Measurements from ENCODE around the gene MTARC1.
A peak's percentile ranks its signal among the peaks of the same experiment; 100 is the strongest.

Gene MTARC1

GRCh38 chr1:220770245-220770913 is 16.3 kb upstream of the MTARC1 start:
- DNase-seq (ENCODE audit: low read depth): no peak

- no peak for DNase-seq (ENCODE audit: low read depth)
These were observed 13.9 kb upstream of the MTARC1 start for GRCh38 chr1:220772846-220773245.

GRCh38 chr1:220775240-220775853 is 11.4 kb upstream of the MTARC1 start:
- peak; percentile 14 for DNase-seq (ENCODE audit: low read depth)

DNA sequence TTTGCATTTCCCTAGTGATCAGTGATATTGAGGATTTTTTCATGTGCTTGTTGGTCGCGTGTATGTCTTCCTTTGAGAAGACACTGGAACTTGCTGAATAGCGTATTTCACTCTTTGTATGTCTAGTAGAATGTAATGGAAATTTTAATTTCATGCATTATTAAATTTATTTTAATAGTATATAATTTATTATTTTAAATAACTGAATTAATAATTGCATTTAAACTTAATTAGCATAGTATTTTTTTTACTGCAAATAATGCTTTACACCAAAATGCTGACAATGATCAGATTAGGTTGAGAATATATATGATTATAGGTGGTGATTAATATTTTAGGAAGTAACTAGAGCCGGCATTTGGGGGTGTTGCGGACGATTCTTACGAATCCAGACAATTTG is 10.5 kb upstream of the MTARC1 start:
- DNase-seq (ENCODE audit: low read depth): no peak

DNA sequence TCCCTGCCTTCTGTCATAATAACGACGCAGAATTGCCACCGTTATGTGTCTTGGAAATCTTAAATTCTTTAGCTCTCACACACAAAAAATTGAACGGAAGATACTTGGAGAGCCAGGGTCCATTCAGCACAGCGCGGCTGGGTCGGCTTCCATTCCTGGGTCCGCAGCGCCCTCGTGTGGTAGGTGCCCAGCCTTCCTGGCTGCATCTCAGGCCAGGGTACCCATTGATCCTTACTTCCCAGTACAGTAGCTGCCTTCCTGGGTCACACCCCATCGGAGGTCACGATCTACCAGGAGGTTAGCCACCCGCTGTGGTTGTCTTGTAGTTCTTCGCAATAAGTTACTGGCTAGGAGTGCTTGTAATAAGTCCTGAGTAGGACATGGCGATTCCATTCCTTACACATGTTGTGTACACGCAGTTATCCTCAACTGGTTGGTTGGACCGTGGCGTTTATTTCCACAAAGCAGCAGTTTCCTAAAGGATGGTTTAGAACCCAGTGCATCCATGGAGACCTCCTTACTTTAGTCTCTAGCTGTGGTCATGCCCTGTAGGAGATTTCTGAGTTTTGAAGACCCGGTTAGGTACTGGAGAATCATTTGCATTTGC is 9.9 kb upstream of the MTARC1 start:
- peak; percentile 64 for DNase-seq (ENCODE audit: low read depth)

DNA sequence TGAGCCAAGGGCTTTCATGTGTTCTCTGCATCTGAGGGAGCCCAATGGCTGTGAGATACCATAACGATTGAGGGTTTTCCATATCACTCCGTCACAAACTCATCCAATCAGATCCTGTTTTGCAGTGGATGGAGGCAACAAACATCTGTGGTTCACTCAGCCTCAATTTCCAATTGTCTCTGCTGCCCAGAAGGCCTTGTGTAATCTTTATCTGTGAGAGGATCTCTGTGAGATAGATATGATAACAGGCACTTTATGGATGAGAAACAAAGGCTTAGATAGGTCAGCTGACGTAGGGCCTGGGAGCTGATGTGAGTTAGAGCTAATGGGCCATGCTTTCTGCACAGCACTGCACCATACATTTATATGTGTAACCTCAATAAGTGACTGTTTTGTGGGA is 3.3 kb upstream of the MTARC1 start:
- no peak for DNase-seq (ENCODE audit: low read depth)

GRCh38 chr1:220784751-220785150 is 2.0 kb upstream of the MTARC1 start:
- DNase-seq (ENCODE audit: low read depth): no peak

DNA sequence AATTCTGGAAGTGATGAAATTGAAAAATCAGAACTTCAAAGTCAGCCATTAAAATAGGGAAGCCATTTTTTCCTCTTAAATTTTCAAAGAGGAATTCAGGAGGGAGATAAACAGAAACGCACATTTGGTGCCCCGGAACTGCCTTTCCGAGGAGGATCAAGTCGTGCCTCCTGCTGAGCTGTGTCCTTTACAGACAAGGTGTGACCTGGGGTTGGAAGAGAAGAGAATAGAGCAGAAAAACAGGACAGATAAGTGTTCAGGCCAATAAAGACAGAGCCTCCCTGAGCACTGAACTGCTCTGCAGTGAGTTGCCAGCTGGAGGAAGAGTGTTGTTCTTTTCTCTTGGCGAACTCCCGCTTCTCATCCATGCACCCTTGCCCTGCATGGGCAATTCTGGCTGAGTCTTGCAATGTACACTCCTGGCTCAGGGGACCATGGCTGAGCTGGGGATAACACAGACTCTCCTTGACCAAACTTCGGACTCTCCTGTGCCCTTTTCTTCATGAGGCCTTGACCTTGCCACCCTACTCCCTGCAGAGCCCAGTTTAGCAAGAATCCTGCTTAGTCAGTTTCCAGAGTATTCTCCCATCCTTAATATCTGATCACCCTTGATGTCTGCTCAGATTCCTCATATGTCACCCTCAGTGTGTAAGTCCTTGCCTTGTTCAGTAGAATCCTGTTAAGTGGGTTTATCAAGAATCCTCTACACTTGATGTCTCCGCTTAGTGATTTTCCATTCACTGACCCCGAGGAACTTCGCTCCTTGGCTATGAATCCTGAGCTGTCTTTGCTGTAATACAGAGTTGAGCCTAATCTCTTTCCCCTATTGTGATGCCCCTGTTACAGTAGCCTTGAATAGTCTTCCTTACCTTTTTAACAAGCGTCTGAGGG is 1.3 kb upstream of the MTARC1 start:
- no peak for DNase-seq (ENCODE audit: low read depth)

GRCh38 chr1:220786057-220786336 is 716 bp upstream of the MTARC1 start:
- peak; percentile 18 for DNase-seq (ENCODE audit: low read depth)

DNA sequence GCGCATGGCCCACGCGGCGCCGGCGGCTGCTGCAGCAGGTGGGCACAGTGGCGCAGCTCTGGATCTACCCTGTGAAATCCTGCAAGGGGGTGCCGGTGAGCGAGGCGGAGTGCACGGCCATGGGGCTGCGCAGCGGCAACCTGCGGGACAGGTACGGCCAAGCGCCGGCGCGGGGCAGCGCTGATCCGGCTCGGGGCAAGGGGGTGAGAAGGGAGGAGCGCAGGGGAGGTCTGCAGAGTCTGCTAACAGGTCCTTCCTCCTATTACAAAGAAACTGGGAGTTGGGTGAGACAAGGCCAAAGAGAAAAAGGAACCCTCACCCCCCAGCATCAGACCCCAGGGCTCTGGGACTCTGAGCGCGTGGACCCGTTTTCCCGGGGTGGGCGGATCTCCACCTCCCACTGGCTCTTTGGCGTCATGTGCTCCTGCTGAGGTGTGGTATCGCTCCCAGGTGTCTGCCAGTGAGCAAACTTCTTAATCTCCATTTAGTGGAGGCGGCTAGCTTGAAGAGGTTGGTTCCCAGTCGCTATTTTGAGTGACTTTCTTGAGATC is 431 bp downstream of the MTARC1 start:
- no peak for DNase-seq (ENCODE audit: low read depth)

- no peak for DNase-seq (ENCODE audit: low read depth)
These were observed 2.2 kb downstream of the MTARC1 start for GRCh38 chr1:220788900-220789299.

DNA sequence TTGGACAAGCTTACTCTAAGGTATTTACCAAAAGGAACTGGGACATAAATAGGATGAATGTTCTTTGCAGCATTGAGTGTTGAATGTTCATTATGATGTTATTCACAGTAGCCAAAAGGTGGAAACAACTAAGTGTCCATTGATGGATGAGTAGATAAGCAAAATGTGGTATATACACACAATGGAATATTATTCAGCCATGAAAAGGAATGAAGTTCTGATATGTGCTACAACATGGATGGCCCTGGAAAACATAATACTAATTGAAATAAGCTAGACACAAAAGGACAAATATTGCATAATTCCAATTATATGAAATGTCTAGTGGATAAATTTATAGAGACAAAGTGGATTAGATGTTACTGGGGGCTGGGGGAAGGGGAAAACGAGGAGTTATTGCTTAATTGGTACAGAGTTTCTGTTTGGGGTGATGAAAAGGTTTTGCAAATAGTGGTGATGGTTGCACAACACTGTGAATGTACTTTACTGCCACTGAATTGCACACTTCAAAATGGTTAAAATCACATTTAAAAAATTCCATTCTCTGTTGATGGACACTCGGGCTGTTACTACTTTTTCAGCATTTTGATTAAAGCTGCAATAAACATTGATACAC is 2.9 kb downstream of the MTARC1 start:
- peak; percentile 37 for DNase-seq (ENCODE audit: low read depth)

- DNase-seq (ENCODE audit: low read depth): no peak
These were observed 4.6 kb downstream of the MTARC1 start for GRCh38 chr1:220791285-220791684.

GRCh38 chr1:220791956-220792355 is 5.2 kb downstream of the MTARC1 start:
- peak; percentile 31 for DNase-seq (ENCODE audit: low read depth)

DNA sequence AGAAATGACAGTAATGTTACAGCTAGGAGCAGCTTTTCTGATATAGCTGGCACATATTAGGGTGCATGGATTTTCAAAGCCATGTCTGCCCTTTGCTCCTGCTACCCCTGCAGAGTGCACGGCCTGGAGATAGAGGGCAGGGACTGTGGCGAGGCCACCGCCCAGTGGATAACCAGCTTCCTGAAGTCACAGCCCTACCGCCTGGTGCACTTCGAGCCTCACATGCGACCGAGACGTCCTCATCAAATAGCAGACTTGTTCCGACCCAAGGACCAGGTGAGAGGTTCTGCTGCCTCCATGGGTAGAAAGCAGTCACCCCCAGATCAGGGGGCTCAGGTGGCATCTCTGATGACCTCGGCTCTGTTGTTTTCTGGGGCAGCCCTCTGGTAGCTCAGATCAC is 9.8 kb downstream of the MTARC1 start:
- no peak for DNase-seq (ENCODE audit: low read depth)

DNA sequence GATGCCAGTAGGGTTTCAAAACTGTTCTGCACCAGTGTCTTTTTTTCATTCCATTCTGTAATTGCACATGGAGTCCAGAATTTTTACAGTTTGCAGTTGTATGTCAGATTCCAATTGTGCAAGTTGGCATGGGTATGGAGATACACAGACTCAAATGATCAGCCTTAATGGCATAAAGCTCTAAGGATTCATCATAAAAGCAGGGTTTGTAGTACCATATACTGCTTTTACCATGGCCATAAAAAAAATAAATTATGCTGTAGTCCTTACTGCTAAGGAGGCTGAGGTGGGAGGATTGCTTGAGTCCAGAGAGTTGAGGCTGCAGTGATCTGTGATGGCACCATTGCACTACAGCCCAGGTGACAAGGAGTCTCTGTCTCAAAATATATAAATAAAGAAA is 10.3 kb downstream of the MTARC1 start:
- DNase-seq (ENCODE audit: low read depth): no peak

DNA sequence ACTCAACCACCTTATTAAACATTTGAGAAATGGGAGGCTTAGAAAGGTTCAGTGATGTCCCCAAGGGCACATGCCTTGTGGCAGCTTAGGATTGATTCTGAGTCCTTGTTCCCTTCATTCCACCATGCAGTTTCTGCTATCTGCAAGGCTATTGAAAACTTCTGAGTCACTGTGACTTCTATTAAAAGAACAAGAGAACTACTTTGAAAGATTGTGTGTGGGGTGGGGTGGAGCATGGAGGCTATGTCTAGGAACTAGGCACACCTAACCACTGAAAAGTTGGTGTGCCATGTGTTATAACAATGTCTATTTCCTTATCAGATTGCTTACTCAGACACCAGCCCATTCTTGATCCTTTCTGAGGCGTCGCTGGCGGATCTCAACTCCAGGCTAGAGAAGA is 10.8 kb downstream of the MTARC1 start:
- DNase-seq (ENCODE audit: low read depth): no peak

DNA sequence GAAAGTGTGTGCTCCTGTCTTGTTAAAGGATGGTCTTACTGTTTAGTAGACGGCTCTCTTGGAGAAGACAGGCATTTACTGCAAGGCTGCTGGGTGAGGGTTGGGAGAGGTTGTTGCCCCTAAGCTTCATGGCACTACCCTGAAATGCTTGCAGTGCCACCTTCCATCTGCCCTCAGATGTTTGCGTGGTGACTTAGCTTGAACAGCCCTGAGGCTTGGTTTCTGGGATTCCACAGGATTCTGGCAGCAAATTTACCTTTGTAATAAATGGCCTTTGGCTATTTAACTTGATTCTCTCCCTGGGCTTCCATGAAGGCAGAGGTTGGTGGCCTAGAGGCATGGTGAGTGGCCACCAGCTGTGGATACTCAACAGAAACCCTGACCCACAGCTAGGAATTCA is 11.6 kb downstream of the MTARC1 start:
- DNase-seq (ENCODE audit: low read depth): no peak

GRCh38 chr1:220800262-220800661 is 13.5 kb downstream of the MTARC1 start:
- no peak for DNase-seq (ENCODE audit: low read depth)

GRCh38 chr1:220803401-220804201 is 16.9 kb downstream of the MTARC1 start:
- DNase-seq (ENCODE audit: low read depth): peak; percentile 34

GRCh38 chr1:220804202-220804586 is 17.5 kb downstream of the MTARC1 start:
- DNase-seq (ENCODE audit: low read depth): no peak

Data from iris pigment epithelial cell (primary cell).